Measurements from ENCODE around the gene LINC01488. TPM values are rescaled to one million over a fixed set of nuclear protein-coding genes. Genes with fewer than 3 reads are reported as not detected.
A peak's percentile ranks its signal among the peaks of the same experiment; 100 is the strongest.

The LINC01488 gene
- total and polyA plus RNA-seq, 2 experiments from 2014 or later: not detected

- no peak for TF ChIP-seq ZNF462 (CRISPR knock-in tag; IDR thresholded peaks at IDR 0.05)
- no peak for TF ChIP-seq NANOG (IDR thresholded peaks at IDR 0.05; ENCODE audit: borderline replicate concordance)
- TF ChIP-seq ZNF331 (CRISPR knock-in tag; IDR thresholded peaks at IDR 0.05; ENCODE audit: low read depth): no peak
- TF ChIP-seq ZNF114 (CRISPR knock-in tag; IDR thresholded peaks at IDR 0.05): no peak
These were observed 58.1 kb downstream of the LINC01488 start (continued) for GRCh38 chr11:69539416-69540117.

- Histone ChIP-seq H3K36me3 (ENCODE audit: insufficient read depth) (no peaks in the 10 kb centered on the region), H3K9me2 (ENCODE audit: insufficient read depth) (no peaks in the 10 kb centered on the region), H3F3A (replicated peaks; ENCODE audit: low read depth) (no peaks in the 10 kb centered on the region), H3K4me2 (no peak overlapping the region), H4K20me1 (replicated peaks; ENCODE audit: insufficient read depth) (no peaks in the 10 kb centered on the region), H3K27me3 (ENCODE audit: insufficient read depth) (no peaks in the 10 kb centered on the region), H2AFZ (peak overlapping the region; percentile 69), H3K27ac (ENCODE audit: low read depth) (no peak overlapping the region), H3K4me1 (ENCODE audit: insufficient read depth) (no peaks in the 10 kb centered on the region), H3K4me3 (no peak overlapping the region), H3K79me2 (replicated peaks; ENCODE audit: insufficient read depth) (no peaks in the 10 kb centered on the region)
- Mint-ChIP-seq H3K27ac (no peak overlapping the region), H3K4me1 (peaks cover 14% of the 10 kb centered on the region), H3K27me3 (ENCODE audit: insufficient read depth, low read depth, poor library complexity) (peaks cover 13% of the 10 kb centered on the region), H3K36me3 (ENCODE audit: low read depth) (no peaks in the 10 kb centered on the region), H3K4me3 (no peak overlapping the region), H3K9me3 (no peaks in the 10 kb centered on the region; the same call in 2 of the 3 replicates)
- ATAC-seq (peak; percentile 82), DNase-seq (ENCODE audit: low spot score) (peak; percentile 62)
- TF ChIP-seq ZNF114 (CRISPR knock-in tag; IDR thresholded peaks at IDR 0.05) (no peak), CTCF (conservative IDR thresholded peaks at IDR 0.05; ENCODE audit: low read depth in 2 of 2) (0 out of 4 replicates have a peak, but pooled peaks of 1 of the 2 experiments have one; percentile 16), ZNF331 (CRISPR knock-in tag; IDR thresholded peaks at IDR 0.05; ENCODE audit: low read depth) (no peak), CREB1 (CRISPR knock-in tag; IDR thresholded peaks at IDR 0.05; ENCODE audit: low read depth) (no peak), REST (IDR thresholded peaks at IDR 0.05; ENCODE audit: unreplicated experiment) (no peak), ETS1 (IDR thresholded peaks at IDR 0.05) (no peak)
These were observed 58.9 kb downstream of the LINC01488 start for GRCh38 chr11:69540118-69541000.
